HepG2 (cell line): ENCODE data around the gene ZNF653. TPM values are rescaled to one million over a fixed set of nuclear protein-coding genes. Genes with fewer than 3 reads are reported as not detected.
A peak's percentile ranks its signal among the peaks of the same experiment; 100 is the strongest.

Experiments
- ARID3A ChIP-seq: IDR thresholded peaks from 2 replicates; pipeline ENCODE4 v1.6.1; 2012; ENCODE audit warnings: low read depth, low read length, improper control_type of control experiment
- BCL6 ChIP-seq: IDR thresholded peaks from 2 replicates; pipeline ENCODE4 v1.6.1; 2016; ENCODE audit warnings: missing genetic modification reagents, missing compliant biosample characterization
- BRF2 ChIP-seq: sonication (generic); formaldehyde crosslinking; IDR thresholded peaks from 2 replicates; pipeline ENCODE4 v1.8.1; 2022; ENCODE audit warnings: mild to moderate bottlenecking, missing genetic modification reagents
- CBX5 ChIP-seq: sonication (generic); formaldehyde crosslinking; IDR thresholded peaks from 2 replicates; pipeline ENCODE4 v1.4.0; 2020; ENCODE audit warnings: missing genetic modification reagents, borderline replicate concordance
- CSRNP1 ChIP-seq: sonication (generic); formaldehyde crosslinking; IDR thresholded peaks from 2 replicates; pipeline ENCODE4 v1.8.1; 2023; ENCODE audit warnings: mild to moderate bottlenecking, missing genetic modification reagents
- KDM1A ChIP-seq: IDR thresholded peaks from 2 replicates; pipeline ENCODE4 v1.6.1; 2016; ENCODE audit warnings: missing compliant biosample characterization
- SKIL ChIP-seq: sonication (generic); formaldehyde crosslinking; IDR thresholded peaks from 2 replicates; pipeline ENCODE4 v1.8.0; 2022; ENCODE audit warnings: missing genetic modification reagents, mild to moderate bottlenecking, moderate library complexity, borderline replicate concordance
- SUZ12 ChIP-seq: fragments of 150-350 bp; IDR thresholded peaks from 2 replicates; pipeline ENCODE4 v1.6.1; 2014; ENCODE audit warnings: low read depth, low read length
- polyA plus RNA-seq, 8 experiments: library from polyadenylated mRNA; depleted of rRNA in 3 of 8; stranded (reverse) in 7 of 8; unstranded in 1 of 8; fragments of >200 nt; fragmentation: Illumina TruSeq in 4 of 8; extraction: Trizol in 4 of 8; gene quantifications; 2 replicates each; pipeline versions ENCODE4 v1.2.1 to v1.2.3, GENCODE V29; 2011 to 2016; ENCODE audit warnings: low read depth in 4 of 8, missing spikeins in 1 of 8, mixed read lengths in 1 of 8; ENCODE audit not compliant: insufficient read depth in 1 of 8
- total RNA-seq, 5 experiments: library from RNA; depleted of rRNA; stranded (reverse); fragments of >200 nt; fragmentation: Illumina TruSeq; extraction: Trizol; gene quantifications; 2 replicates each; pipeline ENCODE4 v1.2.3, GENCODE V29; 2016; ENCODE audit warnings: low read depth in 1 of 5
- TF ChIP-seq, protein P1 (sequence below), 2 experiments: fragments of 450-650 bp in 1 of 2; sonication (generic) in 1 of 2; formaldehyde crosslinking in 1 of 2; IDR thresholded peaks; 2 replicates each; pipeline versions ENCODE4 v1.6.1 to v1.8.0; 2016 to 2022; ENCODE audit warnings: antibody characterized with exemption in 1 of 2, mild to moderate bottlenecking in 1 of 2, missing genetic modification reagents in 1 of 2
- TF ChIP-seq, protein P2 (sequence below): sonication (generic); formaldehyde crosslinking; IDR thresholded peaks from 2 replicates; pipeline ENCODE4 v1.9.0; 2021; ENCODE audit warnings: missing genetic modification reagents, borderline replicate concordance

Gene ZNF653
- total and polyA plus RNA-seq, 2 of the 13 experiments (the other 11 are each of a cell fraction or from before 2014, with no cell fraction given): 4.7 to 7.1 TPM

- TF ChIP-seq, protein P1, sequence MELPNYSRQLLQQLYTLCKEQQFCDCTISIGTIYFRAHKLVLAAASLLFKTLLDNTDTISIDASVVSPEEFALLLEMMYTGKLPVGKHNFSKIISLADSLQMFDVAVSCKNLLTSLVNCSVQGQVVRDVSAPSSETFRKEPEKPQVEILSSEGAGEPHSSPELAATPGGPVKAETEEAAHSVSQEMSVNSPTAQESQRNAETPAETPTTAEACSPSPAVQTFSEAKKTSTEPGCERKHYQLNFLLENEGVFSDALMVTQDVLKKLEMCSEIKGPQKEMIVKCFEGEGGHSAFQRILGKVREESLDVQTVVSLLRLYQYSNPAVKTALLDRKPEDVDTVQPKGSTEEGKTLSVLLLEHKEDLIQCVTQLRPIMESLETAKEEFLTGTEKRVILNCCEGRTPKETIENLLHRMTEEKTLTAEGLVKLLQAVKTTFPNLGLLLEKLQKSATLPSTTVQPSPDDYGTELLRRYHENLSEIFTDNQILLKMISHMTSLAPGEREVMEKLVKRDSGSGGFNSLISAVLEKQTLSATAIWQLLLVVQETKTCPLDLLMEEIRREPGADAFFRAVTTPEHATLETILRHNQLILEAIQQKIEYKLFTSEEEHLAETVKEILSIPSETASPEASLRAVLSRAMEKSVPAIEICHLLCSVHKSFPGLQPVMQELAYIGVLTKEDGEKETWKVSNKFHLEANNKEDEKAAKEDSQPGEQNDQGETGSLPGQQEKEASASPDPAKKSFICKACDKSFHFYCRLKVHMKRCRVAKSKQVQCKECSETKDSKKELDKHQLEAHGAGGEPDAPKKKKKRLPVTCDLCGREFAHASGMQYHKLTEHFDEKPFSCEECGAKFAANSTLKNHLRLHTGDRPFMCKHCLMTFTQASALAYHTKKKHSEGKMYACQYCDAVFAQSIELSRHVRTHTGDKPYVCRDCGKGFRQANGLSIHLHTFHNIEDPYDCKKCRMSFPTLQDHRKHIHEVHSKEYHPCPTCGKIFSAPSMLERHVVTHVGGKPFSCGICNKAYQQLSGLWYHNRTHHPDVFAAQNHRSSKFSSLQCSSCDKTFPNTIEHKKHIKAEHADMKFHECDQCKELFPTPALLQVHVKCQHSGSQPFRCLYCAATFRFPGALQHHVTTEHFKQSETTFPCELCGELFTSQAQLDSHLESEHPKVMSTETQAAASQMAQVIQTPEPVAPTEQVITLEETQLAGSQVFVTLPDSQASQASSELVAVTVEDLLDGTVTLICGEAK (IDR thresholded peaks at IDR 0.05): no peak
- TF ChIP-seq, protein P1 (CRISPR knock-in tag; IDR thresholded peaks at IDR 0.05): no peak
- TF ChIP-seq KDM1A (CRISPR knock-in tag): peak; percentile 95
- no peak for TF ChIP-seq CSRNP1 (CRISPR knock-in tag)
- no peak for TF ChIP-seq ARID3A
- TF ChIP-seq, protein P2, sequence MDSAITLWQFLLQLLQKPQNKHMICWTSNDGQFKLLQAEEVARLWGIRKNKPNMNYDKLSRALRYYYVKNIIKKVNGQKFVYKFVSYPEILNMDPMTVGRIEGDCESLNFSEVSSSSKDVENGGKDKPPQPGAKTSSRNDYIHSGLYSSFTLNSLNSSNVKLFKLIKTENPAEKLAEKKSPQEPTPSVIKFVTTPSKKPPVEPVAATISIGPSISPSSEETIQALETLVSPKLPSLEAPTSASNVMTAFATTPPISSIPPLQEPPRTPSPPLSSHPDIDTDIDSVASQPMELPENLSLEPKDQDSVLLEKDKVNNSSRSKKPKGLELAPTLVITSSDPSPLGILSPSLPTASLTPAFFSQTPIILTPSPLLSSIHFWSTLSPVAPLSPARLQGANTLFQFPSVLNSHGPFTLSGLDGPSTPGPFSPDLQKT (CRISPR knock-in tag): no peak
- TF ChIP-seq SUZ12: no peak
- no peak for TF ChIP-seq CBX5 (CRISPR knock-in tag)
- TF ChIP-seq BRF2: no peak
- no peak for TF ChIP-seq BCL6 (CRISPR knock-in tag)
- no peak for TF ChIP-seq SKIL
These were observed 30.4 kb upstream of the ZNF653 start (continued) for GRCh38 chr19:11535792-11536595.
